Fibroblast of skin of right quadriceps (primary cell): ENCODE data around the gene ZCCHC14.
A peak's percentile ranks its signal among the peaks of the same experiment; 100 is the strongest.
"Not testable (repeated sequence)": the region's sequence is repeated elsewhere in the genome, so short reads cannot be mapped to it uniquely, and the experiment has no call there.

ENCODE experiments used
- DNase-seq: peaks from one replicate; pipeline ENCODE4 v3.0.0-alpha.2; 2013

The ZCCHC14 gene

DNA sequence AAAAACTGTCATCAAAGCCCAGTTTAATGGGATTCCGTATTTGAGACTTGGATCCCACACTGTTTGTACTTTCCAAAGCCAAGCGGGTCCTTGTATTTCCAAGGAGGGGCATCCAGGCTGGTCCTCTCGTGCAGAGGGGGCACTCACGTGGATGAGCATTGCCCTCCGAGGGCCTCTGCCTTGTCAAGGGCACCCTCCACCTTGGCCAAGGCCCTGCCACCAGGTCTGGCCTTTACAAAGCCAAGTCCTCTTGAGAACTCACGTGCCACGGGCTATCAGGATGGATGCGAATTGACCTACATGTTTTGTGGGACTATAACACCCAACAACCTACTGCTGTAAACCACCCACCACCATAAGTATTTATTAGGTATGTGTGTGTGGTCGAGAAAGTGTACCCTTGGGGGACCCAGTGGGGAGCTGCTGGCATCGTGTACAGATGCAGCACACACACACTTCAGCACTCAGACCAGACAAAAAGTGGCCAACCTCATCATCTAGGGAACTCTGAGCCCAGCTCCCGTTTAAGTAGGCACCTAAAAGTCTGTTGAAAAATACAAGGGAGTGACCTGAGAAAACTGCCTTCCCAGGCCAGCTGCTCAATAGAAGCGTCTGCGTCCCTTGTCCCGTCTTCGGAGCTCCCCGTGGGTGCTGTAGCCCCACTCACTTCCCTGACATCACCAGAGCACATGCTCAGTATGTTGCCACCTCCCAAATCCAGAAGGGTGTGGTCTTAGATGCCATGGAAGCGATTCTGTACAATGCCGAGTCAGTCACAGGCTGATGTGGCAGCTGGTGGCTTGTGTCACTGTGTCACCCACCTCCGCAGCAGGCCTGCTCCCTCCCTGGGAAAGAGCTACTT is 87.8 kb downstream of the ZCCHC14 start:
- no peak for DNase-seq

DNA sequence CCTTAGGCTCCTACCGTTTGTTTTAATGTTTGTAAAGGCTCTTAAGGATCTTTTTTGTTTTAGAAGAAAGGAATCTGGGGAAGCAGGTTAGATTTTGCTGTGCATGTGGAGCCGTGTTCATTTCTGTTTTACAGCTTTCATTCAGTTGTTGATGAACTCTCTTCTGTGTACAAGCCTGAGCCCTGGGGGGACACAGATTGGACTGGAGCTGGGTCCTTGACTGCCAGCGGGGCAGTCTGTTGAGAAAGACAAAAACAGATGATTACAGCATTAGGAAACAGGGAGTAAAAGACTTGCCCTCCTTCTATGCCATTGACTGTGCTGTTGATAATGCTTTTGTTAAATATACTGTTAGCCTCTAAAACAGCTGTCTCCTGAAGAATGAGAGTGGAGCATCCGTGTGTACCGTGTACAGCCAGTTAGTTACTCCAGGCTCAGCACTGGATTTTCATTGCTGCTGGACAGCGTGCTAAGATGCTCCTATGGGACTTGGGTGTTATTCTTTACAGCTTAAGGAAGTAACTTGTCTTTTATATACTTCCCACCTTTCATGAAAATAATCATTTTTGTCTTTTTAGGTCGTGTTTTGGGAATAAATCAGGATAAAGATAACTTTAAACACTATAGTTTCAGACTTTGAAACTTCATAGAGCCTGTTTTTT is 97.5 kb downstream of the ZCCHC14 start:
- no peak for DNase-seq

GRCh38 chr16:87393680-87394055 is 99.2 kb downstream of the ZCCHC14 start:
- DNase-seq = no peak

GRCh38 chr16:87392821-87393679 is 99.8 kb downstream of the ZCCHC14 start:
- peak; percentile 38 for DNase-seq

- peak; percentile 97 for DNase-seq
Measured at GRCh38 chr16:87391950-87392820, 100.6 kb downstream of the ZCCHC14 start, which contains the start of gene MAP1LC3B. MAP1LC3B (plus strand) TSS chr16:87392336; CDS start chr16:87392428, 92 bp downstream.

DNA sequence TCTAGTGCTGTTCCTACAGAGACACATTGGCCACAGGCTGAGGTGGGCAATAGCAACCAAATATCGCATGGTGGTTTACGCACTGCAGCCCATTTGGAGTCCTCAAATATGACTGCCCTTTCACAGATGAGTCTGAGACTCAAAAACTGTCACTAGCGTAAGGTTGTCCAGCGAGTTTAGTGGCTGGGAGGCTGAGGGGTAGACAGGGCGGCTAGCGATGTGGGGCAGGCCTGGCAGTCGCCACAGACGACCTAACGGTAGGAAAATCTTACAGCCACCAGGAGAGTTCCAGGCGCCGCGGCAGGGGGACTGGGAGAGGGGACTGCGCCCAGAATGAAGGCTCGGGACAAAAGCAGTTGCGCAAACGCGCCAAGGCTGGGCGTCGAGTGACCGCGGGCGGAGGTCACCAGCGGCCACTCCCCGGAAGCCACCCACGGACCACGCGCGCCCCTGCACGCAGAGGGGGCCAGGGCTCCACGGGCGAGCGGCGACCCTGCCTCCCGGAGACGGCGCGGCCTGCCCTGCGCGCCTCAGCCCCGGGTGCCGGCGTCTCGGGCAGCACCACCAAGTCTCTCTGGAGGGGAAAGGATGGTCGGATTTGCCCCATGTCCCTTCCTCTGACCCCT is 101.4 kb downstream of the ZCCHC14 start:
- peak; percentile 26 for DNase-seq

GRCh38 chr16:87390641-87391323 is 102.0 kb downstream of the ZCCHC14 start:
- DNase-seq = no peak

GRCh38 chr16:87389914-87390313 is 102.9 kb downstream of the ZCCHC14 start:
- DNase-seq = not testable (repeated sequence)

GRCh38 chr16:87389245-87389644 is 103.6 kb downstream of the ZCCHC14 start:
- no peak for DNase-seq

DNA sequence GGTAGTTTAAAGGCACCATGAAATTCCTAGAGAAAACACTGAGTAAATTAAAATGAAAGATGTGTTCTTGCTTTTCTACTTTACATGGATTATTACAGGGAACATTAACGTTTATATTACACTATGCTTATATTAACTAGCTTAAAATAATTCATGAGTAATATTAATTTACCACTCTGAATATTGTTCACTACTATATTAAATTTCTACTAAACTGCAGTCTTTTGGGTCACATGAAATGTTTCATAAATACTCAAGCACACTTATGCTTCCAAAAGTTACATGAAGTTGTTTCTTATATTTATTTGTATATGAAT is 104.0 kb downstream of the ZCCHC14 start:
- DNase-seq = no peak

DNA sequence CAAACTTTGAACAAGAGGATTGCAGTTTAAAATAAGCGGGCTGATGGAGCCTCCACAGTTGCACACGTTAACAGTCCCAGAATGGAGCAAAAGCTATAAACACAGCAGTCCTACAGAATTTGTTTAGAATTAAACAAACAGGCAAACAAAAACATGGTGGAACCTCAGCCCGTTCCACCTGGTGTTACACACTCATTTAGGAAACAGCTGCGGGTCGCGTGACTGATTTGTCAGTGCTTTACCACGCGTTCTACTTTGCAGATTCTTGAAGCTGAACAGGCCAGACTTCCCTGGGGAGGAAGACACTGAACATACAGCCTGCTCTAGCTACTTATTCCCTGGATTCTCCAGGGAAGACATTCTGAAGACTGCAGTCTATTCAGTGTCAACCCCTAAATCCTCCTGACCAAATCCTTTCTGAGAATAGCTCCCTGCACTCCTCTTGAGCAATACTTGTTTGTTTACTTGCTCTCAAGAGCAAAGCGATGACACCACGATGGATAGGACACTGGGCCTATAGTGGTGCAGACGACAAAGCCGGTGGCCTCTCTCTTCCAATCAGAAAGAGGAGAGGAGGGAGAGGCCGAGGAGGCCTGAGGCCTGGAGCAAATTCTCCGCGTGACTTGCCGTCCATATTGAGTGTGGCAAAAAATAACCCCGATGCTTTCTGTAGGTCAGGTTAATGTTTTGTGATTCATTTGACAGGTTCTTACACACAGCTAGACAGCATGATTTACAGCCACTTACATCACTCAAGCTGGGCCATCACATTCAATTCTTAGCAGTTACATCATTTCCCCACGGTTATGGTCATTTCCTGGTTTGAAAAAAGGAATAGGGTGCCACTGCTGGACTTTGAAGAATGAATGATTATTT is 104.6 kb downstream of the ZCCHC14 start:
- peak; percentile 98 for DNase-seq

DNA sequence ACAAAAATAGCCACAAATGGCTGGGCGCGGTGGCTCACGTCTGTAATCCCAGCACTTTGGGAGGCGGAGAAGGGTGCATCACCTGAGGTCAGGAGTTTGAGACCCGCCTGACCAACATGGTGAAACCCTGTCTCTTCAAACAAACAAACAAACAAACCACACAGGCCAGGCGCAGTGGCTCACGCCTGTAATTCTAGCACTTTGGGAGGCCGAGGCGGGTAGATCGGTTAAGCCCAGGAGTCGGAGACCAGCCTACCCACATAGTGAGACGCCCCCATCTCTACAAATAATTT is 108.0 kb downstream of the ZCCHC14 start:
- DNase-seq = not testable (repeated sequence)

DNA sequence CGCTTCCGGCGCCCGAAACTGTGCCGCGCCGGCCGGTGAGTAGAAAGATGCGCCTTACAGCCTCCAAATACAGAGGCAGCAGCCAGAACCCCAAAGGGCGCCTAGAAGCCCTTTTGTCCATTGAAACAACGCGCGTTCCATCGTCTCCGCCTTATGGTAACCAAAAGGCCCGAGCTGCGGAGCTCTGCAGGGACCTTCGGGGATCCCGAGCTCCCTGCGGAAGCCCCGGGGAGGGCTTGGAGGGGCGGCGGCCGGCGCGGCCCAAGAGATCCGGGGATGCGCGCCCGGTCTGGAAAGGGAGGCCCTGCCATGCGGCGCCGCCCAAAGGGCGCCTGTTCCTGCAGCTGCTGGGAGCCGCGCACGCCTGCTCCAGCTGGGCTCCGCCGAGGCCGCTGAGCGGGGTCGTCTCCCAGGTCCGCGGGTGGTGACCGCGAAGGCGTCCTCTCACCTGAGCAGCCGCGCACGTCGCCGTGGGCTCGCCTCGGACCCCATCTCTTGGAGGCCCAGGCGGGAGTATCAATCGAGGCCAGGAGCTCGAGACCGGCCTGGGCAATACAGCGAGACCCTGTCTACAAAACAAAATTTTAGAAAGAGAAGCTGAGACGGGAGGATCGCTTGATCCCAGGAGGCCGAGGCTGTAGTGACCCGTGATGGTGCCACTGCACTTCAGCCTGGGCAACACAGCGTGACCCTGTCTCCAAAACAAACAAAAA is 108.5 kb downstream of the ZCCHC14 start:
- no peak for DNase-seq

DNA sequence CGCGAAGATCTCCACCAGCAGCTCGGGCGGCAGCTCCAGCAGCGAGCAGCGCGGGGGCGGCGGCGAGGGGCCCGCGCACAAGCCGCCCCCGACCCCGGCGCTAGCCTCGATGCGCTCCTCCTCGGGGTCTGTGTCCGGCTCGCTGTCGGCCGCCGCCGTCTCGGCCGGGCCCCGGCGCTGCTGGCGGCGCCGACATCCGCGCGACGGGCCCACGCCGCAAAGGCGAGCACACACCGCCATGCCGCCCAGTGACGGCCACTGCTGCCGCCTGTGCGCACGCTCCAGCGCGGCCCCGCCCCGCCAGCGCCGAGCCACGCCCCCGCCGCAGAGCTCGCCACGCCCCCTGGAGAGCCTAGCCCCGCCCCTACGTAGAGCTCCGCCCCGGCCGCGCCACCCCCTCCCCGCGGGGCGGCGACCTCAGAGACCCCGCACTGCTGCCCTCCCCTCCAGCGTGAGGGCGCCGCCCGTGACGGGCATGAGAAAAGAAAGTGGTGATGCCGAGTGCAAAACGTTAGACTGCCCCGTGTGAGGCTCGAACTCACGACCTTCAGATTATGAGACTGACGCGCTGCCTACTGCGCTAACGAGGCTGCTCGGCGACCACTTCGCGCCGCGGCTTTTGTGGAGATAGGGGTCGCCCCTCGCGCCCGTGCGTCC is 109.2 kb downstream of the ZCCHC14 start, which contains the start of gene FBXO31:
TSS of gene FBXO31 (minus strand) at position 272 of the 657 bp plus-strand sequence. CDS start at position 240, 32 bp downstream.
- DNase-seq = peak; percentile 96

GRCh38 chr16:87382023-87382785 is 110.6 kb downstream of the ZCCHC14 start:
- DNase-seq = no peak

GRCh38 chr16:87380881-87381280 is 111.9 kb downstream of the ZCCHC14 start:
- no peak for DNase-seq

DNA sequence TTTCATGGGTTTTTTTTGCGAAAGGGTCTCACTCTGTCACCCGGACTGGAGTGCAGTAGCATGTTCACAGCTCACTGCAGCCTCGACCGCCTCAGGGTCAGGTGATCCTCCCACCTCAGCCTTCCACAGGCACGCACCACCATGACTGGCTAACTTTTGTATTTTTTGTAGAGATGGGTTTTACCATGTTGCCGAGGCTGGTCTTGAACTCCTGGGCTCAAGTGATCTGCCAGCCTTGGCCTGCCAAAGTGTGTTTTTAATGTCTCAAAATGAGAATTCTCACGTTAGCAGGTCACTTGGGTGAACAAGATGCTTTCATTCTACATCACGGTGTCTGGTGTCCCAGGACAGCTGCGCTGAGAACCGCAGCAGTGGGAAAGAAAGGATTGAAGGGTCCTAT is 112.4 kb downstream of the ZCCHC14 start:
- no peak for DNase-seq

- not testable (repeated sequence) for DNase-seq
Measured at GRCh38 chr16:87379312-87379752, 113.5 kb downstream of the ZCCHC14 start.
